HTR-8/SVneo (cell line): ENCODE results near the gene GPR50.

ENCODE experiments used
- DNase-seq: peaks from one replicate; pipeline ENCODE4 v3.0.0; 2011; ENCODE audit warnings: low spot score, mixed read lengths; ENCODE audit not compliant: insufficient read length
- FAIRE-seq: peaks from 2 replicates; lab custom pipeline; 2011; peaks lifted over from hg19 to GRCh38; lab: Jason Lieb, UNC

GPR50 gene

GRCh38 chrX:151225843-151226242 lies 49.5 kb downstream of the GPR50 start:
- DNase-seq: no peak
- FAIRE-seq: no peak

GRCh38 chrX:151226941-151227340 lies 50.6 kb downstream of the GPR50 start:
- DNase-seq (no peak), FAIRE-seq (no peak)

- FAIRE-seq (no peak), DNase-seq (no peak)
Measured at GRCh38 chrX:151227627-151228026, 51.2 kb downstream of the GPR50 start.

- no peak for DNase-seq
- FAIRE-seq: no peak
Measured at GRCh38 chrX:151228935-151229334, 52.6 kb downstream of the GPR50 start.
